Measurements from ENCODE around the gene GIMAP4. TPM values are rescaled to one million over a fixed set of nuclear protein-coding genes. Genes with fewer than 3 reads are reported as not detected.

The GIMAP4 gene
- total RNA-seq, 3 donors from 2014 or later (not counting 1 experiment from before 2014, with no cell fraction given), result 105 to 215 (median 124) TPM

DNA sequence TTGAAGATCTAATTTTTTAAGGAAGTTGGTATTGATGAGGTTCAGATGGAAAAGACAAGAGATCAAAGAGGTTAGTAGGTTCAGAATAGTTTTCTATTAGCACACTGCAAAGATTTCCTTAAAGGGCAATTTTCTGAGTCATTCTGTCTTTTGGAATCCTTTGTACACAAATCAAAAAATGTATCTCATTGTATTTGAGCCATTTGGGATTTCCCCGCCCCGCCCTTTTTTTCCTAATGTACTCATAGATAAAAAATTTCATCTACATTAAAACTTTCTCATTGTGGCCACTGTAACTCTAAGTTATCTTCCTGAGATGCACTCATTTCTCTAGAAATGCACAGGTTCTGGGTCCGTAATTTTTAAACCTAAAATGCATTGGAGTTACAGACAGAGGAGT lies 52.9 kb downstream of the GIMAP4 start:
- peaks cover 0 to 2% of the 10 kb centered on the region in 2 donors for H3K9me3 Mint-ChIP-seq
- peaks cover 3% of the 10 kb centered on the region for H3K9me3 ChIP-seq (ENCODE audit: control insufficient read depth, insufficient read depth, low read length)
- no peak overlapping the region for H3K4me3 ChIP-seq (ENCODE audit: low read length)
- H3K4me1 Mint-ChIP-seq, result peaks cover 14 to 23% of the 10 kb centered on the region in 2 donors
- intact Hi-C loops (cut with micrococcal nuclease), result no loop called here
- no peak overlapping the region for H3K27ac Mint-ChIP-seq
- peaks cover under 1% of the 10 kb centered on the region for H3K36me3 ChIP-seq (ENCODE audit: control insufficient read depth, insufficient read depth, low read length)
- TF ChIP-seq, protein P1, sequence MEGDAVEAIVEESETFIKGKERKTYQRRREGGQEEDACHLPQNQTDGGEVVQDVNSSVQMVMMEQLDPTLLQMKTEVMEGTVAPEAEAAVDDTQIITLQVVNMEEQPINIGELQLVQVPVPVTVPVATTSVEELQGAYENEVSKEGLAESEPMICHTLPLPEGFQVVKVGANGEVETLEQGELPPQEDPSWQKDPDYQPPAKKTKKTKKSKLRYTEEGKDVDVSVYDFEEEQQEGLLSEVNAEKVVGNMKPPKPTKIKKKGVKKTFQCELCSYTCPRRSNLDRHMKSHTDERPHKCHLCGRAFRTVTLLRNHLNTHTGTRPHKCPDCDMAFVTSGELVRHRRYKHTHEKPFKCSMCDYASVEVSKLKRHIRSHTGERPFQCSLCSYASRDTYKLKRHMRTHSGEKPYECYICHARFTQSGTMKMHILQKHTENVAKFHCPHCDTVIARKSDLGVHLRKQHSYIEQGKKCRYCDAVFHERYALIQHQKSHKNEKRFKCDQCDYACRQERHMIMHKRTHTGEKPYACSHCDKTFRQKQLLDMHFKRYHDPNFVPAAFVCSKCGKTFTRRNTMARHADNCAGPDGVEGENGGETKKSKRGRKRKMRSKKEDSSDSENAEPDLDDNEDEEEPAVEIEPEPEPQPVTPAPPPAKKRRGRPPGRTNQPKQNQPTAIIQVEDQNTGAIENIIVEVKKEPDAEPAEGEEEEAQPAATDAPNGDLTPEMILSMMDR (IDR thresholded peaks at IDR 0.05), result no peak
- no peak for DNase-seq
- H3K27me3 Mint-ChIP-seq (ENCODE audit: low read depth in 2 of 2), result no peaks in the 10 kb centered on the region
- H3K27ac ChIP-seq (ENCODE audit: low read length), result no peak overlapping the region
- 90% methylated on average over 3 of the region's 3 CpGs for WGBS (ENCODE audit: insufficient coverage)
- H3K36me3 Mint-ChIP-seq, result peaks cover 2% of the 10 kb centered on the region
- no peaks in the 10 kb centered on the region for H3K4me1 ChIP-seq (ENCODE audit: control insufficient read depth, insufficient read depth, low read length)
- no peak for ATAC-seq
- no peak overlapping the region for H3K4me3 Mint-ChIP-seq
- no peaks in the 10 kb centered on the region for H3K27me3 ChIP-seq (ENCODE audit: control insufficient read depth, insufficient read depth, low read length)

DNA sequence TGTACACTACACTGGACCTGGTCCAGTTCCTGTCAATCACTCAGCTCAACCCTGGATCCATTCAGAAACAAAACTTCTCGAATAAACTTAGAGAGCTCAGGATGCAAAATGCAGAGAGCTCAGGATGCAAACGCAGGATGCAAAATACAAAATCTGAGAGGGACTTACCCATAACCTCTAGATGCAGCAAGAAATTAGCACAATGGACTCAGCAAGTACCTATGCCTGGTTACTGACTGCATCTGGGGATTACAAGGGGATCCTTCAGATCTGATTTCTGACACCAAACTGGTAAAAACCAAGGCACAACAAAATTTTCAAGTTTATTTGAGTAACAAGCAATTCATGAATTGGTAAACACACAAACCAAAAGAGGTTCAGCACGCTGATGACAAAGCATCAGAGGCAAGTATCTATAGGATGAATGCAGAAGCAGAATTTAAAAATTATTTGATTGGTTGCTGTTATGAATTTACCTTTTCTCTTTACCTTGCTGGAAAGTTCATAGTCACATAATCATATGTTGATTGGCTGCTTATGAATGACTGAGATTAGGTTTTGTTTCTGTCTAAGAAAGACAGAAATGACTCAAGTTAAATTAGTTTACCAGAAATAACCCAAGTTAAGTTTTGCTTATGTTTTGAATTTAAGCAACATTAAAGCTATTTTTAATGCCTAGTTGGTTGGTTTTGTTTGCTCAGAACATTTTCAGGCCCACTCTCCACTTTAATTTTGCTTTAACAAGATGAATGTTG lies 53.6 kb downstream of the GIMAP4 start:
- Mint-ChIP-seq H3K36me3 (peaks cover 9% of the 10 kb centered on the region), H3K4me3 (no peak overlapping the region), H3K9me3 (peaks cover 0 to 2% of the 10 kb centered on the region in 2 donors), H3K27me3 (ENCODE audit: low read depth in 2 of 2) (no peaks in the 10 kb centered on the region), H3K27ac (peak overlapping the region; percentile 70 to 71), H3K4me1 (peaks cover 19 to 29% of the 10 kb centered on the region in 2 donors)
- no peaks in the 10 kb centered on the region for H3K4me1 ChIP-seq (ENCODE audit: control insufficient read depth, insufficient read depth, low read length)
- no peak for ATAC-seq
- H3K27me3 ChIP-seq (ENCODE audit: control insufficient read depth, insufficient read depth, low read length), result no peaks in the 10 kb centered on the region
- DNase-seq, result peak in 1 of 2 donors; percentile 31
- no peak overlapping the region for H3K4me3 ChIP-seq (ENCODE audit: low read length)
- H3K9me3 ChIP-seq (ENCODE audit: control insufficient read depth, insufficient read depth, low read length), result peaks cover 3% of the 10 kb centered on the region
- TF ChIP-seq, protein P1 (IDR thresholded peaks at IDR 0.05), result no peak
- no peak overlapping the region for H3K27ac ChIP-seq (ENCODE audit: low read length)
- WGBS (ENCODE audit: insufficient coverage), result 83% methylated on average over 3 of the region's 3 CpGs
- intact Hi-C loops (cut with micrococcal nuclease), result no loop called here
- peaks cover 5% of the 10 kb centered on the region for H3K36me3 ChIP-seq (ENCODE audit: control insufficient read depth, insufficient read depth, low read length)

DNA sequence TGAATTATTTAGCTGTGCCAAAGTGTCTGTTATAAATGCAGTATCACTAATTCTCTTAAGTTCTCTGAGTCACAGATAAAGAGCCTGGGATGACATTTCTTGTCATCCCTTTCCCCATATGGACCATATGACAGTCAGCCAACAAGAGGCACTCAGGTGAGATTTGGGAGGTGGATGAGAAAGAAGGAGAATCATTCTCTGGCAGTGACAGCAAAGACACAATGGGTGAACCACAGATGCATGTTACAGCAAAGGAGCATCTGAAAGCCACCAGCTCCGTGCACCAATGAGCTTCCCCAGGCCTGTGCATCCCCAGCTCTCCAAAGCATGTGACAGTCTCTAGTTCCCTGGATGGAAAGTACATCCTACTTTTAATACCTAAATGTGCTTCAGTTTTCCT lies 54.2 kb downstream of the GIMAP4 start:
- ATAC-seq, result no peak
- H3K4me3 Mint-ChIP-seq, result no peak overlapping the region
- TF ChIP-seq, protein P1 (IDR thresholded peaks at IDR 0.05), result no peak

More for the DNA sequence above, 54.2 kb downstream of the GIMAP4 start:
- Histone ChIP-seq H3K9me3 (ENCODE audit: control insufficient read depth, insufficient read depth, low read length) (peaks cover 3% of the 10 kb centered on the region), H3K27ac (ENCODE audit: low read length) (no peak overlapping the region), H3K4me1 (ENCODE audit: control insufficient read depth, insufficient read depth, low read length) (peaks cover 5% of the 10 kb centered on the region), H3K36me3 (ENCODE audit: control insufficient read depth, insufficient read depth, low read length) (peaks cover 11% of the 10 kb centered on the region), H3K27me3 (ENCODE audit: control insufficient read depth, insufficient read depth, low read length) (no peaks in the 10 kb centered on the region), H3K4me3 (ENCODE audit: low read length) (no peak overlapping the region)
- Mint-ChIP-seq H3K4me1 (peaks cover 25 to 30% of the 10 kb centered on the region in 2 donors), H3K27ac (peak overlapping the region; percentile 70 to 71), H3K27me3 (ENCODE audit: low read depth in 2 of 2) (no peaks in the 10 kb centered on the region), H3K9me3 (peaks cover 0 to 2% of the 10 kb centered on the region in 2 donors), H3K36me3 (peaks cover 10% of the 10 kb centered on the region)
- intact Hi-C loops (cut with micrococcal nuclease), result no loop called here
- DNase-seq, result no peak
- WGBS (ENCODE audit: insufficient coverage), result 86% methylated on average over 1 of the region's 1 CpG

Other genes starting within 250 kb of the GIMAP4 start
- 10 to 100 TPM in 2 of 3 donors, 1 to 10 TPM in 1; 7.3 to 16.7 (median 13.7) TPM for gene LRRC61, start 244.0 kb upstream of the GIMAP4 start, total RNA-seq
- 1 to 10 TPM; 5.1 to 8.3 (median 7.2) TPM for gene ACTR3C, start 243.8 kb upstream of the GIMAP4 start, total RNA-seq
- not detected for gene RARRES2, start 225.8 kb upstream of the GIMAP4 start, total RNA-seq
- gene REPIN1, start 198.6 kb upstream of the GIMAP4 start, total RNA-seq, result 10 to 100 TPM; 58.9 to 79.4 (median 76.5) TPM
- gene ZNF775, start 188.1 kb upstream of the GIMAP4 start, total RNA-seq, result 1 to 10 TPM; 1.3 to 2.7 (median 1.6) TPM
- gene GIMAP8, start 116.8 kb upstream of the GIMAP4 start, total RNA-seq, result 10 to 100 TPM in 1 of 3 donors, 1 to 10 TPM in 2; 6.7 to 17.7 (median 8.4) TPM
- gene GIMAP7, start 52.5 kb upstream of the GIMAP4 start, total RNA-seq, result 100 to 1,000 TPM in 1 of 3 donors, 10 to 100 TPM in 2; 66.3 to 100 (median 67.6) TPM
- gene GIMAP6, start 65.0 kb downstream of the GIMAP4 start, total RNA-seq, result 100 to 1,000 TPM in 1 of 3 donors, 10 to 100 TPM in 2; 39.7 to 100 (median 51.9) TPM
- gene GIMAP2, start 118.3 kb downstream of the GIMAP4 start, total RNA-seq, result 10 to 100 TPM; 47.5 to 77.5 (median 61.0) TPM
- gene GIMAP1, start 149.2 kb downstream of the GIMAP4 start, total RNA-seq, result 10 to 100 TPM; 11.1 to 23.9 (median 13.3) TPM
- 10 to 100 TPM; 29.2 to 64.1 (median 35.3) TPM for gene GIMAP5, start 170.0 kb downstream of the GIMAP4 start, total RNA-seq
- gene TMEM176B, start 233.0 kb downstream of the GIMAP4 start, total RNA-seq, result 1 to 10 TPM in 1 of 3 donors, not detected in 2; 4.0 TPM
- 1 to 10 TPM in 1 of 3 donors, not detected in 2; 2.0 TPM for gene TMEM176A, start 233.4 kb downstream of the GIMAP4 start, total RNA-seq

Data from natural killer cell (primary cell).